Endothelial cell (in vitro differentiated cells): ENCODE data around the gene GPR137B. TPM values are rescaled to one million over a fixed set of nuclear protein-coding genes. Genes with fewer than 3 reads are reported as not detected.

Source experiments
- DNase-seq: peaks from one replicate; pipeline ENCODE4 v3.0.0; 2021; ENCODE audit warnings: low spot score
- H3K27ac Mint-ChIP-seq: one replicate; pipeline ENCODE4 v1.8.0; 2021; ENCODE audit warnings: mixed read lengths, inconsistent platforms; ENCODE audit not compliant: unreplicated experiment
- H3K27me3 Mint-ChIP-seq: one replicate; pipeline ENCODE4 v1.8.0; 2021; ENCODE audit warnings: mild to moderate bottlenecking, moderate library complexity, mixed read lengths, inconsistent platforms; ENCODE audit not compliant: unreplicated experiment
- H3K36me3 Mint-ChIP-seq: one replicate; pipeline ENCODE4 v1.8.0; 2021; ENCODE audit warnings: mild to moderate bottlenecking, low read depth, mixed read lengths, inconsistent platforms; ENCODE audit not compliant: unreplicated experiment
- H3K4me1 Mint-ChIP-seq: one replicate; pipeline ENCODE4 v1.8.0; 2021; ENCODE audit warnings: mild to moderate bottlenecking, mixed read lengths, inconsistent platforms; ENCODE audit not compliant: unreplicated experiment
- H3K4me3 Mint-ChIP-seq: one replicate; pipeline ENCODE4 v1.8.0; 2021; ENCODE audit warnings: mild to moderate bottlenecking, mixed read lengths, inconsistent platforms; ENCODE audit not compliant: unreplicated experiment
- H3K9me3 Mint-ChIP-seq: one replicate; pipeline ENCODE4 v1.8.0; 2021; ENCODE audit warnings: mixed read lengths, inconsistent platforms; ENCODE audit not compliant: unreplicated experiment
- CTCF ChIP-seq: fragments of 200-600 bp; sonication (generic); IDR thresholded peaks from one replicate; pipeline ENCODE4 v1.5.0; 2021; ENCODE audit warnings: antibody characterized with exemption; ENCODE audit not compliant: unreplicated experiment
- total RNA-seq: library from RNA; stranded (reverse); fragmentation: NEBNext Ultra II Directional; extraction: Animal tissue kit (Norgen Biotek cat#: 25700); gene quantifications from one replicate; pipeline ENCODE4 v1.2.1, GENCODE V29; 2021; ENCODE audit not compliant: unreplicated experiment

The GPR137B gene
- total RNA-seq, 1 donor from 2014 or later, result 18.2 TPM

- H3K4me1 Mint-ChIP-seq, result no peaks in the 10 kb centered on the region
- H3K27me3 Mint-ChIP-seq, result peaks cover 2% of the 10 kb centered on the region
- DNase-seq, result no peak
- H3K36me3 Mint-ChIP-seq, result peaks cover 35% of the 10 kb centered on the region
- peaks cover 12% of the 10 kb centered on the region for H3K9me3 Mint-ChIP-seq
- no peak for TF ChIP-seq CTCF
- H3K27ac Mint-ChIP-seq, result no peak overlapping the region
- no peak overlapping the region for H3K4me3 Mint-ChIP-seq
Observed at GRCh38 chr1:236258114-236258622, 115.8 kb downstream of the GPR137B start.

Other genes starting within 250 kb of the GPR137B start
- gene NID1, start 77.4 kb upstream of the GPR137B start, total RNA-seq, result 186 TPM
- gene ERO1B, start 139.4 kb downstream of the GPR137B start, total RNA-seq, result 6.8 TPM